ENCODE measurements around the gene MSX1. TPM values are rescaled to one million over a fixed set of nuclear protein-coding genes. Genes with fewer than 3 reads are reported as not detected.
A peak's percentile ranks its signal among the peaks of the same experiment; 100 is the strongest.

The MSX1 gene
- total and polyA plus RNA-seq, 2 of the 13 experiments (the other 11 are each of a cell fraction or from before 2014, with no cell fraction given): 12.1 to 14.9 TPM

GRCh38 chr4:4868040-4868757 lies 8.7 kb downstream of the MSX1 start:
- POLR2A ChIA-PET: no interaction called here

DNA sequence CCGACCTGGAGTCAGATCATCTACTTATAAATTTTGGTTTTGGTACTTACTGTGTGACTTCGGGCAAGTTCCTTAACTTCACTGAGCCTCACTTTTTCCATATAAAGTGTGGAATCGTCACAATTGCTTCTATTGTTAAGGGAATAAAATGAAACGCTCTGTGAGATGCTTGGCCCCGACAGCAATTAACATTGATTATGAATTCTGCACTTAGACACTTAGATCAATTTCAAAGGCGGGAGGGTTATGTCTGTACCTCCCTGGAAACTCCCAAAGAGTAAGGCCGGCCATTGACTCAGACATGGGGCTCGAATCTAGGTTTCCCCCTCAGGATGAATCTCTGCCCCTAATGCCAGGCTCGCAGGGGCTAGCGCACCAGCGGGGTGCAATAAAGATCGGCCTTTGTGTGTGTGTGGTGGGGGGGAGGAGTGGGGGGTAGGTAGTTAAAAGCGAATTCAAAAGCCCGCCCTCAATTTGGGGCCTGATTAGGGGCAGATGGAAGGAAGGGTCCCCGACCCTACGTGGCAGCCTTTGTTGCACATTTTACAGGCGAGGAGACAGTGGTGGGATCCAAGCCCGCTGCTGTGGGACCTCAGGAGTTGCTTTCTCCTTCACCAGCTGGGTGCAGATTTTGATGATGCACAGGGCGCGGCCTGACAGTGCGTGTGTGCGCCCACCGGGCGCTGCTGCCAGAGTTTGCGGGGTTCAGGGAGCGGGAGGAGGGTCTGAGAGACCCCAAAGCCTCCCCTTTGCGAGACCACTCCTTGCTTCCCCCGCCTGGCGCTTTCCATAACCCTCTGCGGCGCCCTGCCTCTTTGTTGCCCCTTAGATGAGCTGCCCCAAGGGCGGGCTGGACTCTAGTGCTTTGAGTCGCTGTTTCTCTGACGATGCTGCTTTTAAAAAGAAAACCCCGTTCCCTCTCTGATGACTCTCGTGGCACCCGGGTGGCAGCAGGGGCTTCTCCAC lies 9.6 kb downstream of the MSX1 start:
- Histone ChIP-seq H3K9ac (ENCODE audit: insufficient read depth, low read depth, low read length) (no peak overlapping the region), H4K20me1 (ENCODE audit: insufficient read depth, low read length) (no peaks in the 10 kb centered on the region), H2AFZ (ENCODE audit: low read length) (no peak overlapping the region), H3K4me3 (replicated peaks in 1 of 3; ENCODE audit: insufficient read depth in 1 of 3, low read depth in 2 of 3, low read length in 3 of 3) (no peak overlapping the region), H3K27me3 (ENCODE audit: control insufficient read depth in 1 of 2, insufficient read depth in 2 of 2, low read length in 2 of 2) (peaks cover 0 to 51% of the 10 kb centered on the region in 2 experiments), H3K79me2 (ENCODE audit: insufficient read depth, low read length) (no peaks in the 10 kb centered on the region), H3K9me3 (ENCODE audit: low read length) (no peaks in the 10 kb centered on the region), H3K36me3 (replicated peaks in 1 of 2; ENCODE audit: control insufficient read depth in 1 of 2, insufficient read depth in 2 of 2, low read length in 2 of 2) (no peaks in the 10 kb centered on the region), H3K27ac (ENCODE audit: extremely low read length, insufficient read depth, low read length) (no peak overlapping the region), H3K4me2 (ENCODE audit: low read depth, low read length) (no peak overlapping the region), H3K4me1 (ENCODE audit: insufficient read depth, low read length) (peaks cover 9% of the 10 kb centered on the region; the same call in 1 of the 2 replicates)
- 66% methylated on average over 23 of the region's 37 CpGs for WGBS (ENCODE audit: low lambda C conversion rate)
- intact Hi-C loops (cut with micrococcal nuclease; ENCODE audit: unreplicated experiment) (loop anchor here (10.0 kb wide), 1 partner anchor 324 kb away; the partner anchor contains the start of gene STX18), in situ Hi-C loops (cut with HindIII; ENCODE audit: extremely low pct_ligation_motif_present, low pct_unique_long_range_greater_than_20kb) (no loop called here)
- CTCF ChIA-PET (ENCODE audit: low intra/inter-chr PET ratio, low total read pairs): no interaction called here
- no TSS peak for BruUV-seq (replicated peaks)
- DNase-seq (ENCODE audit: low spot score) (no peak), ATAC-seq (no peak), FAIRE-seq (no peak)
- POLR2A ChIA-PET: no interaction called here
- TF ChIP-seq HES4 (CRISPR knock-in tag; IDR thresholded peaks at IDR 0.05; ENCODE audit: borderline replicate concordance): no peak

More at GRCh38 chr4:4868040-4868757, 8.7 kb downstream of the MSX1 start:
- in situ Hi-C loops (cut with HindIII; ENCODE audit: extremely low pct_ligation_motif_present, low pct_unique_long_range_greater_than_20kb) (no loop called here), intact Hi-C loops (cut with micrococcal nuclease; ENCODE audit: unreplicated experiment) (loop anchor here (10.0 kb wide), 1 partner anchor 323 kb away; the partner anchor contains the start of gene STX18)
- Histone ChIP-seq H3K4me3 (replicated peaks in 1 of 3; ENCODE audit: insufficient read depth in 1 of 3, low read depth in 2 of 3, low read length in 3 of 3) (no peak overlapping the region), H4K20me1 (ENCODE audit: insufficient read depth, low read length) (no peaks in the 10 kb centered on the region), H3K36me3 (replicated peaks in 1 of 2; ENCODE audit: control insufficient read depth in 1 of 2, insufficient read depth in 2 of 2, low read length in 2 of 2) (peaks cover 0 to 1% of the 10 kb centered on the region in 2 experiments; a peak in 1 of 5 replicates), H3K9ac (ENCODE audit: insufficient read depth, low read depth, low read length) (no peak overlapping the region), H3K79me2 (ENCODE audit: insufficient read depth, low read length) (no peaks in the 10 kb centered on the region), H2AFZ (ENCODE audit: low read length) (no peak overlapping the region), H3K4me1 (ENCODE audit: insufficient read depth, low read length) (peaks cover 9% of the 10 kb centered on the region; the same call in 1 of the 2 replicates), H3K9me3 (ENCODE audit: low read length) (no peaks in the 10 kb centered on the region), H3K27me3 (ENCODE audit: control insufficient read depth in 1 of 2, insufficient read depth in 2 of 2, low read length in 2 of 2) (peaks cover 0 to 47% of the 10 kb centered on the region in 2 experiments), H3K4me2 (ENCODE audit: low read depth, low read length) (no peak overlapping the region), H3K27ac (ENCODE audit: extremely low read length, insufficient read depth, low read length) (no peak overlapping the region)
- DNase-seq (ENCODE audit: low spot score): no peak
- ATAC-seq: no peak; the same call in 2 of the 3 replicates
- no peak for FAIRE-seq
- CTCF ChIA-PET (ENCODE audit: low intra/inter-chr PET ratio, low total read pairs): no interaction called here
- TF ChIP-seq ZNF772 (CRISPR knock-in tag; IDR thresholded peaks at IDR 0.05) (no peak), ZNF768 (CRISPR knock-in tag; IDR thresholded peaks at IDR 0.05) (peak; percentile 18; the same call in 1 of the 2 replicates)
- 63% methylated on average over 11 of the region's 24 CpGs for WGBS (ENCODE audit: low lambda C conversion rate)
- BruUV-seq (replicated peaks): no TSS peak
